ENCODE measurements around the gene ACOX2. TPM values are rescaled to one million over a fixed set of nuclear protein-coding genes. Genes with fewer than 3 reads are reported as not detected.

Gene ACOX2
- total RNA-seq, 4 donors from 2014 or later: 18.3 to 28.9 (median 20.2) TPM

DNA sequence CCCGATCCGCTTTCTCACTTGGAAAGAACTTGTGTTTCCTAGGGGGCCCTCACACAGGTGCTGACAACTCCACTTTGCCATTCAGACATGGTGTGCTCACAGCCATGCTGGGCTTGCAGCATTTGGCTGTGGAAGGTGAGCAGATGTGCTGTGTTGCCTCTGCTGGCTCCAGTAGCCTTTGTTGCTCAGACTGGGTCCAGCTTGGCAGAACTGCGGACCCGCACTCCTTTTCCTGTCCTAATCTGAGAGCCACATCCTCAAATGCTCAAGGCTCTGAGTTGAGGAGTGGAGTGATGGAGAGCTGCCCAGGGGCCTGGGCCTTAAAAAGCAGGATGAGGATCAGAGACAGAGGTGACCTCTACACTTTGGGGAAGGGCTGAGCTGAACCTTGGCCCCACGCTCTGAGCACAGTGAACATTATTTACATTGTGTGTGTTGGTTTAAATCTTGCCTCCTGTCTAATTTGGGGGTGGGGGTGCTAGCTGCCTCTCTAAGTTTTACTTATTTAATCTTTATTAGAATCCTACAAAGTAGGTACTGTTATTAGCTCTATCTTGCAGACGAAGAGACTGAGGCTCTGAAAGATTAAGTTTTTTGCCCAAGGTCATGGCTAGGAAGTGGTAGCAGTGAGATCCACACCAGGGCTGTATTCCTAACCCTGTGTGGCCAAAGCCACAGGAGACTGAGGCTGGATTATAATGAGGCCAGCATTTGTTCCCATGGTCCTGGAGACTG lies 17.2 kb downstream of the ACOX2 start:
- intact Hi-C loops (cut with DNase I): no loop called here
- WGBS: 95% methylated on average over 4 of the region's 6 CpGs
- H3K4me1 ChIP-seq: peaks cover 0 to 8% (median 3%) of the 10 kb centered on the region in 4 donors
- H3K36me3 ChIP-seq: peaks cover 9 to 98% (median 89%) of the 10 kb centered on the region in 4 donors
- H3K4me3 ChIP-seq: no peak overlapping the region
- DNase-seq (ENCODE audit: extremely low spot score): no peak
- H3K9me3 ChIP-seq: no peaks in the 10 kb centered on the region
- H3K27me3 ChIP-seq: no peaks in the 10 kb centered on the region
- no peak overlapping the region for H3K27ac ChIP-seq (replicated peaks in 1 of 4)
- no peak for TF ChIP-seq POLR2A (IDR thresholded peaks at IDR 0.05; ENCODE audit: low read depth)
- TF ChIP-seq, protein P1, sequence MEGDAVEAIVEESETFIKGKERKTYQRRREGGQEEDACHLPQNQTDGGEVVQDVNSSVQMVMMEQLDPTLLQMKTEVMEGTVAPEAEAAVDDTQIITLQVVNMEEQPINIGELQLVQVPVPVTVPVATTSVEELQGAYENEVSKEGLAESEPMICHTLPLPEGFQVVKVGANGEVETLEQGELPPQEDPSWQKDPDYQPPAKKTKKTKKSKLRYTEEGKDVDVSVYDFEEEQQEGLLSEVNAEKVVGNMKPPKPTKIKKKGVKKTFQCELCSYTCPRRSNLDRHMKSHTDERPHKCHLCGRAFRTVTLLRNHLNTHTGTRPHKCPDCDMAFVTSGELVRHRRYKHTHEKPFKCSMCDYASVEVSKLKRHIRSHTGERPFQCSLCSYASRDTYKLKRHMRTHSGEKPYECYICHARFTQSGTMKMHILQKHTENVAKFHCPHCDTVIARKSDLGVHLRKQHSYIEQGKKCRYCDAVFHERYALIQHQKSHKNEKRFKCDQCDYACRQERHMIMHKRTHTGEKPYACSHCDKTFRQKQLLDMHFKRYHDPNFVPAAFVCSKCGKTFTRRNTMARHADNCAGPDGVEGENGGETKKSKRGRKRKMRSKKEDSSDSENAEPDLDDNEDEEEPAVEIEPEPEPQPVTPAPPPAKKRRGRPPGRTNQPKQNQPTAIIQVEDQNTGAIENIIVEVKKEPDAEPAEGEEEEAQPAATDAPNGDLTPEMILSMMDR (IDR thresholded peaks at IDR 0.05): no peak
- no peak for TF ChIP-seq EP300 (IDR thresholded peaks at IDR 0.05)
- no peak for TF ChIP-seq POLR2AphosphoS5 (IDR thresholded peaks at IDR 0.05)

DNA sequence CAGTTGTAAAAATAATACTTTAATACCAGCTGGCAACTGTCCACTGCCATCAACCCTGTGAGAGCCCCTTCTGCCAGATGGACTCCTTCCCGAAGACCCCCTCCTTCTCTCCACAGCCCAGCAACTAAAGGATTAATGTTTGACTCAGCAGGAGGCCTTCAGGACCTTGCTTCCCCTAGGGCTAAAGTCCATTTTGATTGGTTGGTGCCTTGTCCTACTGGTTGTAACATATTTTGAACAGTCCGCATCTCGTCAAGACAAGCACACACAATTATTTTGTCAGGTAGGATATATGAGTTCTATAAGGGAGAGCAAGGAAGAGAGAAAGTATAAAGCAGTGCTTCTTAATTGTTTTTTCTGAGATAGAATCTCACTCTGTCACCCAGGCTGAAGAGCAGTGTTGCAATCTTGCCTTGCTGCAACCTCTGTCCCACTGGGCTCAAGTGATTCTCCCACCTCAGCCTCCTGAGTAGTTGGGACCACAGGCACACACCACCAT lies 18.6 kb downstream of the ACOX2 start:
- Histone ChIP-seq H3K27me3 (no peaks in the 10 kb centered on the region), H3K4me3 (no peak overlapping the region), H3K9me3 (no peaks in the 10 kb centered on the region), H3K4me1 (peaks cover 0 to 8% (median 3%) of the 10 kb centered on the region in 4 donors), H3K36me3 (peaks cover 9 to 98% (median 90%) of the 10 kb centered on the region in 4 donors), H3K27ac (replicated peaks in 1 of 4) (no peak overlapping the region)
- DNase-seq (ENCODE audit: extremely low spot score): no peak
- TF ChIP-seq POLR2AphosphoS5 (IDR thresholded peaks at IDR 0.05) (no peak), EP300 (IDR thresholded peaks at IDR 0.05) (no peak), POLR2A (IDR thresholded peaks at IDR 0.05; ENCODE audit: low read depth) (no peak)
- TF ChIP-seq, protein P1 (IDR thresholded peaks at IDR 0.05): no peak
- 62% methylated on average over 3 of the region's 3 CpGs for WGBS
- intact Hi-C loops (cut with DNase I): no loop called here

DNA sequence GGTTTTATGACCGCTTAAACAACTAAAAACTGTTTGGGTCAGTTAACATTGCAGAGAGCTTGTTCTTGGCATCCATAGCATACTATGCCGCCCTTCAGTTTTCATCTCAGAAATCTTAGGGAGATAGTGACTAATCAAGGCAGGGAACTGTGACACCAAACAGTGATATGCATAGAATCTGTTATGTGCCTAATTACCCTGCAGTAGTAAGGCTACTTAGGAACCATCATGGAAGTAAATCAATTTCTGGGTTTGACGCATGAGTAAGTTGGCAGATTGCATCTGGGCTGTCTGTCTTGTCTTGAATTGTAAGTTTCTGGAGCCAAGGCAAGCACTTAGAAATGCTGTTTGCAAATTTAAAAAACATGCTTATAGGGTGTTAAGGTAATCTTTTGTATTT lies 22.6 kb downstream of the ACOX2 start:
- intact Hi-C loops (cut with DNase I): no loop called here
- Histone ChIP-seq H3K27me3 (no peaks in the 10 kb centered on the region), H3K4me1 (no peaks in the 10 kb centered on the region), H3K27ac (replicated peaks in 1 of 4) (no peak overlapping the region), H3K36me3 (peaks cover 8 to 84% (median 76%) of the 10 kb centered on the region in 4 donors), H3K9me3 (no peaks in the 10 kb centered on the region), H3K4me3 (no peak overlapping the region)
- no peak for DNase-seq (ENCODE audit: extremely low spot score)
- 91% methylated on average over 3 of the region's 3 CpGs for WGBS
- TF ChIP-seq, protein P1 (IDR thresholded peaks at IDR 0.05): no peak
- TF ChIP-seq POLR2AphosphoS5 (IDR thresholded peaks at IDR 0.05): no peak
- no peak for TF ChIP-seq POLR2A (IDR thresholded peaks at IDR 0.05; ENCODE audit: low read depth)
- no peak for TF ChIP-seq EP300 (IDR thresholded peaks at IDR 0.05)

DNA sequence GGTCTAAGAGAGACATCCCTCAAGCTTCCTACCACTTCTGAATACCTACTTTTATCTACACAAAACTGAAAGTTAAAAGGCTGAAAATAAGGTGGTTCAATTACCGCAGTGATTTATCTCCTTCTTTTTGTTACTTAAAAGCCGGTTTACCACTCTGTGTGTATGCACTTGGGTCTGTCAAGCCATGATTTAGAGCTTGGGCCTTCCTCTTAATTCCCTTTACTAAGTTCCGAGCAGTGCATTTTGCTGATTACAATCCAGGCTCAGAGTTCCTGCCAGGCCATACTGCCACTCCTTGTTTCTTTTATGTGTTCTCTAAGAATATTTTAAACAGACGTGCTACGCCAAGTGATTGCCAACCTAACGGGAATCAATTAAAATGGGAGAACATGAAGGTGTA lies 28.6 kb downstream of the ACOX2 start:
- Histone ChIP-seq H3K27ac (replicated peaks in 1 of 4) (no peak overlapping the region), H3K36me3 (peaks cover 8 to 71% (median 53%) of the 10 kb centered on the region in 4 donors), H3K9me3 (no peaks in the 10 kb centered on the region), H3K4me3 (no peak overlapping the region), H3K4me1 (peaks cover 0 to 5% (median under 1%) of the 10 kb centered on the region in 4 donors), H3K27me3 (no peaks in the 10 kb centered on the region)
- TF ChIP-seq, protein P1 (IDR thresholded peaks at IDR 0.05): no peak
- TF ChIP-seq EP300 (IDR thresholded peaks at IDR 0.05) (no peak), POLR2AphosphoS5 (IDR thresholded peaks at IDR 0.05) (no peak), POLR2A (IDR thresholded peaks at IDR 0.05; ENCODE audit: low read depth) (no peak)
- DNase-seq (ENCODE audit: extremely low spot score): no peak
- intact Hi-C loops (cut with DNase I): no loop called here
- WGBS: 74% methylated on average over 6 of the region's 6 CpGs

Data from esophagus muscularis mucosa (tissue), 4 donors.